HG03064 (cell line): ENCODE results near the gene DAZ1.
"Not testable (repeated sequence)": the region's sequence is repeated elsewhere in the genome, so short reads cannot be mapped to it uniquely, and the experiment has no call there.

Source experiments
- ATAC-seq: cut with Tn5 transposase; IDR thresholded peaks from one replicate; pipeline ENCODE4 v1.9.1; 2021; ENCODE audit warnings: low read depth; ENCODE audit not compliant: unreplicated experiment

DAZ1 gene

GRCh38 chrY:23198908-23199307 lies at the start of gene DAZ1:
Gene DAZ1 (minus strand): TSS chrY:23199008. CDS start chrY:23198800, 208 bp downstream.
- ATAC-seq = not testable (repeated sequence)

DNA sequence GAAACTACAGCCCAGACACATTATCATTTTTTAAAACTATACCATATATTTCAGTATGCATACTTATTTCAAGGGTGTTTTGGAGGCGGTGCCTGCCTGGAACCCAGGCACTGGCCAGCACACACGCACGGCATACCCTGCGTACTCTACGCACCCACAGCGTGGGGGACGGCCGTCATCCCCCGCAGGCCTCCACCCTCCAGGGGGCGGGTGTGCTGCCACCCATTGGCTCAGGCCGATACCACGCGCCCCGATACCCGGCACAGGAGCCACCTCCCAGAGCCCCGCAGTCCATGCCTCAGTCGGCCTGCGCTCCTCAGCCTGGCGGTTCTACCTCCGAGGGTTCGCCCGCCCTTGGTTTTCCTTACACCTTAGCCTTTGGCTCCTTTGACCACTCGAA lies 20.4 kb upstream of the DAZ1 start, which contains the start of gene DAZ2:
DAZ2 (plus strand) TSS at position 301 of the 400 bp plus-strand sequence. CDS start 208 bp downstream, outside the sequence.
- not testable (repeated sequence) for ATAC-seq

- not testable (repeated sequence) for ATAC-seq
These were observed 11.9 kb upstream of the DAZ1 start for GRCh38 chrY:23210681-23211080.

DNA sequence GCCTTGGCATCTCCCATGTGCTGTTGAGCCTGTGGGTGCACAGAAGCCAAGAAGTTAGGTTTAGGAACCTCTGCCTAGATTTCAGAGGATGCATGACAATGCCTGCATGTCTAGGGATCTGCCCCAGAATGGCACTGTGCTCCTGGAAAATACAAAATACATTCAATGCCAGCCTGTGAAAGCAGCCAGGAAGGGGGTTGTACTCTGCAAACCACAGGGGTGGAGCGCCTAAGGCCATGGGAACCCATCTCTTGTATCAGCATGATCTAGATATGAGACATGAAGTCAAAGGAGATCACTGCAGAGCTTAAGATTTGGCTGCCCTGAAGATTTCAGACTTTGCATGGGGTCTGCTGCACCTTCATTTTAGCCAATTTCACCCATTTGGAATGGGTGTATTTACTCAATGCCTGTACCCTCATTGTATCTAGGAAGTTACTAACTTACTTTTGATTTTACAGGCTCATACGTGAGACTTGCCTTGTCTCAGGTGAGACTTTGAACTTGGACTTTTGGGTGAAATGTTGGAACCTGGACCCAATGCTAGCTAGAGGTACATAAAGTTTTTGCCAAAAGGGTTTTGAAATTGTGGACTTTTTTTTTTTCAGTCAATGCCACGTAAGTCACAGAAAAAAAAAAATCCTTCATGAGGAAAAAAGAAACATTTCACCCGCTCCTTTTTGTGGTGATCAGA lies 11.1 kb upstream of the DAZ1 start:
- ATAC-seq = not testable (repeated sequence)

DNA sequence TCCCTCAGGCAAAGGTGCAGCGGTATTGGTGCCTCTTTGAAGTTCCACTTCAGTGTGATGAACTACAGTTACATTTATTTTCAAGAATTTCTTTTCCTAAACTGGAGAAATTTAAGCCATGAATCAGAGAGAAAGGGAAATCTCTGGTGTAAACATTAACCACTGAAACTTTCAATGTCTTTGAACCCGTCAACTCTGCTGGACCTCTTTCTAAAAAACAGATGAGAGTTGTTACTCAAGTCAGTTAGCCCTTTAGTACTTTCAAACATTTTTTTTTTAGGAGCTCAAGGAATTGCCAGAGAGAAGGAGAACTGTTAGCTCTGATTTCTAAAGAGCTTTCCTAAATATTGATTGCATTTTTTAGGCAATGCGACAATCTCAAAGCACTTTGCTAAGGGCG lies 8.6 kb upstream of the DAZ1 start:
- ATAC-seq = not testable (repeated sequence)
